Lung (tissue), 12 donors: ENCODE measurements around the gene AMTN. TPM values are rescaled to one million over a fixed set of nuclear protein-coding genes. Genes with fewer than 3 reads are reported as not detected.

Experiments used
- ATAC-seq: fragments of 200-7000 bp; cut with Tn5 transposase; one replicate; pipeline ENCODE4 v1.9.1; 2020; ENCODE audit warnings: moderate number of reproducible peaks; ENCODE audit not compliant: insufficient read depth, low FRiP score
- DNase-seq, 3 donors: peaks; one replicate each; pipeline ENCODE4 v3.0.0-alpha.2; 2013 to 2017
- H3K27ac ChIP-seq, 2 donors: one replicate each; pipeline ENCODE4 v1.5.1; 2013; ENCODE audit warnings: mild to moderate bottlenecking in 2 of 2, moderate library complexity in 2 of 2, control low read depth in 1 of 2, inconsistent platforms in 1 of 2, low read depth in 1 of 2, low read length in 1 of 2
- H3K27me3 ChIP-seq, 3 donors: one replicate each; pipeline ENCODE4 v1.5.1; 2013; ENCODE audit warnings: low read length in 2 of 3; ENCODE audit not compliant: control insufficient read depth in 3 of 3, insufficient read depth in 3 of 3
- H3K36me3 ChIP-seq, 4 donors: one replicate each; pipeline ENCODE4 v1.5.1; 2013; ENCODE audit warnings: low read length in 4 of 4, mild to moderate bottlenecking in 1 of 4, moderate library complexity in 1 of 4; ENCODE audit not compliant: control insufficient read depth in 4 of 4, insufficient read depth in 4 of 4
- H3K4me1 ChIP-seq, 5 donors: one replicate each; pipeline ENCODE4 v1.5.1; 2013; ENCODE audit warnings: low read length in 5 of 5, mild to moderate bottlenecking in 2 of 5, moderate library complexity in 1 of 5; ENCODE audit not compliant: control insufficient read depth in 5 of 5, insufficient read depth in 5 of 5
- H3K4me3 ChIP-seq: one replicate; pipeline ENCODE4 v1.5.1; 2013; ENCODE audit warnings: mild to moderate bottlenecking, control low read depth, moderate library complexity
- H3K9ac ChIP-seq, 2 donors: one replicate each; pipeline ENCODE4 v1.5.1; 2013; ENCODE audit warnings: low read length in 2 of 2, control low read depth in 1 of 2; ENCODE audit not compliant: insufficient read depth in 1 of 2
- H3K9me3 ChIP-seq, 4 donors: one replicate each; pipeline ENCODE4 v1.5.1; 2013; ENCODE audit warnings: low read length in 3 of 4, mild to moderate bottlenecking in 1 of 4, moderate library complexity in 1 of 4; ENCODE audit not compliant: control insufficient read depth in 4 of 4, insufficient read depth in 3 of 4
- WGBS, 2 donors: extraction: QIAGEN DNeasy Blood & Tissue Kit; methylation state at CpG; one replicate each; pipeline ENCODE4 v1.1.7; 2013; 5-methylcytosine and 5-hydroxymethylcytosine counted together
- polyA plus RNA-seq, 2 donors: library from polyadenylated mRNA; stranded (reverse); fragments of 200-250 nt; gene quantifications; one replicate each; pipeline ENCODE4 v1.2.1, GENCODE V29; 2013
- total RNA-seq, 2 donors: library from RNA; depleted of rRNA in 1 of 2; stranded (reverse); fragments of >200 nt in 1 of 2; gene quantifications; one replicate each; pipeline ENCODE4 v1.2.1, GENCODE V29; 2014 to 2021
- TF ChIP-seq, protein P1 (sequence below): IDR thresholded peaks from 2 replicates; pipeline ENCODE4 v1.5.1; 2012; ENCODE audit warnings: mild to moderate bottlenecking; ENCODE audit errors: control extremely low read depth, extremely low read depth
- donor health status: control.
- donor health status: control.
- donor health status: Bipolar disorder and iron deficiency.
- donor health status: healthy.
- donor health status: DM: yes; HTN: yes; CAD: no.

Gene AMTN
- total and polyA plus RNA-seq, 4 donors, result 0.51 TPM; not detected in 3

DNA sequence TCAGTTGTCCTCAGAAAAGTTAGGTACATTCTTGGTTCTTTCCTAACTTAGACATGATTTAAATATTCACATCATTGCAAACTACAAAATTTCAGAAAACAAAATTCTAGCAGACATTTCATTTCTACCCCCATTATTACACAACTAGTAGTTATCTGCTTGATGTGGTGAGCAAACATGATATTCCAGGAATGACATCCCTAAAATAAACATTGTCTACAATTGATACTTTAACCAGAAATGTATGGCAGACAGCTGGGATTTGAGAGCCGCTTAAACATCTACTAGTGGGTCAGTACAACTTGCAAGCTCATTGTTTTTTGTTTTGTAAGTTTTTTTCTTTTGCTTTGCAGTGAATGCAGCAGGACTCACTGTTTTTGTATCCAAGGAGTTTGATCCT lies 41.6 kb downstream of the AMTN start:
- Histone ChIP-seq H3K36me3 (no peaks in the 10 kb centered on the region), H3K4me1 (no peaks in the 10 kb centered on the region), H3K9me3 (no peaks in the 10 kb centered on the region), H3K27me3 (no peaks in the 10 kb centered on the region), H3K9ac (no peak overlapping the region), H3K4me3 (no peak overlapping the region), H3K27ac (no peak overlapping the region)
- ATAC-seq (no peak), DNase-seq (no peak)
- TF ChIP-seq, protein P1, sequence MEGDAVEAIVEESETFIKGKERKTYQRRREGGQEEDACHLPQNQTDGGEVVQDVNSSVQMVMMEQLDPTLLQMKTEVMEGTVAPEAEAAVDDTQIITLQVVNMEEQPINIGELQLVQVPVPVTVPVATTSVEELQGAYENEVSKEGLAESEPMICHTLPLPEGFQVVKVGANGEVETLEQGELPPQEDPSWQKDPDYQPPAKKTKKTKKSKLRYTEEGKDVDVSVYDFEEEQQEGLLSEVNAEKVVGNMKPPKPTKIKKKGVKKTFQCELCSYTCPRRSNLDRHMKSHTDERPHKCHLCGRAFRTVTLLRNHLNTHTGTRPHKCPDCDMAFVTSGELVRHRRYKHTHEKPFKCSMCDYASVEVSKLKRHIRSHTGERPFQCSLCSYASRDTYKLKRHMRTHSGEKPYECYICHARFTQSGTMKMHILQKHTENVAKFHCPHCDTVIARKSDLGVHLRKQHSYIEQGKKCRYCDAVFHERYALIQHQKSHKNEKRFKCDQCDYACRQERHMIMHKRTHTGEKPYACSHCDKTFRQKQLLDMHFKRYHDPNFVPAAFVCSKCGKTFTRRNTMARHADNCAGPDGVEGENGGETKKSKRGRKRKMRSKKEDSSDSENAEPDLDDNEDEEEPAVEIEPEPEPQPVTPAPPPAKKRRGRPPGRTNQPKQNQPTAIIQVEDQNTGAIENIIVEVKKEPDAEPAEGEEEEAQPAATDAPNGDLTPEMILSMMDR, result no peak
- WGBS, 2 donors, result 94 to 99% methylated on average over 1 of the region's 1 CpG

DNA sequence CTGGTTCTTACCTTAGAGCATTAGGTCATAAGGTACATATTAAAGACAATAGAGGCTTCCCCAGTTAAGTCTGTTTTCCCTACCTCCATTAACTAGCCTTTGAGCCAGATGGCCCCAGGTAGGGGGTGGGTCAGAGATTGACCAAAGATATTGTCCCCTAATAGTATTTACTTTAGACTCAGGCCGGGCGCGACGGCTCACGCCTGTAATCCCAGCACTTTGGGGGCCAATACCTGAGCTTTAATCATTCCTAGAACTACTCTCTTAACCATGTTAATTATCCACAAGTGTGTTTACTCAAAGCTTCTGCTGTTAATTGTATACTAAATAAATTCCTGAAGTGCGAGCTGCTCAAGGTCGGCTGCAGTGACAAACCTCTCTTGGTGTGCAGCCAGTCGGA lies 45.7 kb downstream of the AMTN start:
- H3K4me1 ChIP-seq, result no peaks in the 10 kb centered on the region
- no peak for ATAC-seq
- H3K9ac ChIP-seq, result no peak overlapping the region
- H3K9me3 ChIP-seq, result no peaks in the 10 kb centered on the region
- TF ChIP-seq, protein P1, result no peak
- WGBS, 2 donors, result 65 to 88% methylated on average over 8 of the region's 8 CpGs
- no peaks in the 10 kb centered on the region for H3K27me3 ChIP-seq
- no peak for DNase-seq
- no peaks in the 10 kb centered on the region for H3K36me3 ChIP-seq
- H3K4me3 ChIP-seq, result no peak overlapping the region
- no peak overlapping the region for H3K27ac ChIP-seq

DNA sequence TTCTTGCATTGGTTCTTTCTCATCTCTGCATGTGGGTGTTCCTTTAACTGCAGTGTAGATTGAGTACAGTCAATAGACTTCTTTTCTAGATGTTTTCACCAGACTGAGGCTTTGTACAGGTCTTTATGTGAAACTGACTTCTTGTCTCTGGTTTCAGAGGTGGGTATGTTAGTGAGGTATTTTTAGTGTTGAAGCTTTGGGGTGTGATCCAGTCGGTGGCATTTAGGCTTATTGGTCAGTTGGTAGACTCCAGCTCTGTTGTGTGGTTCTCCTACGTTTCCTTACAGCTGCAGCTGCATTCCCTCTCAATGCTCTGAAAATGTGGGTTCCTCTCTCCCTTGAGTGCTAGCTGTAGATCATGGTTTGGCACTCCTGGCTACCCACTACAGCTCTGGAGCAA lies 52.4 kb downstream of the AMTN start:
- no peak for ATAC-seq
- no peaks in the 10 kb centered on the region for H3K36me3 ChIP-seq
- DNase-seq, result no peak

More for the DNA sequence above, 52.4 kb downstream of the AMTN start:
- no peak overlapping the region for H3K9ac ChIP-seq
- TF ChIP-seq, protein P1, result no peak
- WGBS, 2 donors, result 92 to 95% methylated on average over 2 of the region's 2 CpGs
- no peaks in the 10 kb centered on the region for H3K4me1 ChIP-seq
- no peak overlapping the region for H3K27ac ChIP-seq
- no peaks in the 10 kb centered on the region for H3K27me3 ChIP-seq
- H3K4me3 ChIP-seq, result no peak overlapping the region
- H3K9me3 ChIP-seq, result peaks cover 0 to 8% (median 0%) of the 10 kb centered on the region in 4 donors
